Gastroesophageal sphincter (tissue), 4 donors: ENCODE results near the gene FMR1NB. TPM values are rescaled to one million over a fixed set of nuclear protein-coding genes. Genes with fewer than 3 reads are reported as not detected.

ENCODE experiments used
- ATAC-seq: fragments of 150-250 bp; one replicate; pipeline ENCODE4 v1.9.1; 2016; ENCODE audit warnings: mild to moderate bottlenecking, moderate library complexity
- H3K27ac ChIP-seq, 4 donors: fragments of 200-600 bp; sonication (generic) in 3 of 4; 1 replicate in 3 of 4; 2 replicates in 1 of 4; pipeline ENCODE4 v1.5.1; 2016 to 2019
- H3K27me3 ChIP-seq: fragments of 200-600 bp; sonication (generic); one replicate; pipeline ENCODE4 v1.5.1; 2019
- H3K36me3 ChIP-seq, 2 donors: fragments of 200-600 bp; sonication (generic); one replicate each; pipeline ENCODE4 v1.5.1; 2019; ENCODE audit warnings: control low read depth in 1 of 2
- H3K4me1 ChIP-seq, 3 donors: fragments of 200-600 bp; sonication (generic); 1 replicate in 2 of 3; 2 replicates in 1 of 3; pipeline ENCODE4 v1.5.1; 2016 to 2019; ENCODE audit warnings: control low read depth in 2 of 3
- H3K4me3 ChIP-seq, 2 donors: fragments of 200-600 bp; sonication (generic); one replicate each; pipeline ENCODE4 v1.5.1; 2019; ENCODE audit warnings: mild to moderate bottlenecking in 1 of 2, moderate library complexity in 1 of 2
- H3K9me3 ChIP-seq, 3 donors: fragments of 200-600 bp; sonication (generic); one replicate each; pipeline ENCODE4 v1.5.1; 2017 to 2019; ENCODE audit warnings: control low read depth in 2 of 3
- CTCF ChIP-seq, 4 experiments: fragments of 200-600 bp in 2 of 4; fragments of 450-650 bp in 2 of 4; sonication (generic) in 1 of 4; IDR thresholded peaks; one replicate each; pipeline ENCODE4 v1.5.1; 2017 to 2019; ENCODE audit warnings: antibody characterized with exemption in 4 of 4, mild to moderate bottlenecking in 2 of 4, moderate library complexity in 2 of 4
- EP300 ChIP-seq: sonication (generic); formaldehyde crosslinking; IDR thresholded peaks from one replicate; pipeline ENCODE4 v1.6.1; 2017; ENCODE audit warnings: antibody characterized with exemption, mild to moderate bottlenecking
- POLR2A ChIP-seq, 2 donors: fragments of 450-650 bp; IDR thresholded peaks; one replicate each; pipeline ENCODE4 v1.6.1; 2017; ENCODE audit warnings: antibody characterized with exemption in 2 of 2, mild to moderate bottlenecking in 2 of 2, moderate library complexity in 1 of 2
- POLR2AphosphoS5 ChIP-seq: sonication (generic); formaldehyde crosslinking; IDR thresholded peaks from one replicate; pipeline ENCODE4 v1.6.1; 2017; ENCODE audit warnings: antibody characterized with exemption
- WGBS, 2 donors: methylation state at CpG; one replicate each; pipeline ENCODE4 v1.1.5; 2018; ENCODE audit warnings: low coverage in 1 of 2; 5-methylcytosine and 5-hydroxymethylcytosine counted together
- total RNA-seq, 4 donors: library from RNA; depleted of rRNA; stranded (reverse); fragments of >200 nt; gene quantifications; one replicate each; pipeline ENCODE4 v1.1.0, GENCODE V29; 2016

The FMR1NB gene
- total RNA-seq, 4 donors from 2014 or later = not detected

DNA sequence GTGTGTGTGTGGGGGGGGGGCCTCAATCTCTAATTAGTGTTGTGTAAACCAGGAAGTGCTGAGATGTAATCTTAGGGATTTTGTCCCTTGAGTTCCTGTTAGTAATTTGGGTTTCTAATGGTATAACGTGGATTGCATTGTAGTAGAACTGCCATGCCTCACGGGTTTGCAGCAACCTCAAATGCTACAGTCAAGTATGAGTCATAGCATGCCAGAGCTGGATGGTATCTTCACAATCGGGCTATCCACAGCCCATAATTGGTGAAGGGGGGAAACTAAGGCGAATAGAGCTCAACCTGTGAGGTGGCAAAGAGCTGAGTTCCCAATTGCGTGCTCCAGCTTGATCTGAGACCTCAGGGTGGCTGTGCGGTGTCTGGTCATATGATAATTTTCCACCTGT, 2.2 kb upstream of the FMR1NB start:
- TF ChIP-seq POLR2AphosphoS5 = no peak
- TF ChIP-seq POLR2A (IDR thresholded peaks at IDR 0.05) = no peak
- no peak for TF ChIP-seq CTCF (IDR thresholded peaks at IDR 0.05)
- TF ChIP-seq EP300 = no peak

GRCh38 chrX:148020329-148020728, 39.2 kb downstream of the FMR1NB start:
- Histone ChIP-seq H3K27me3 (no peaks in the 10 kb centered on the region), H3K4me3 (no peak overlapping the region), H3K36me3 (no peaks in the 10 kb centered on the region), H3K27ac (no peak overlapping the region), H3K9me3 (no peaks in the 10 kb centered on the region), H3K4me1 (no peaks in the 10 kb centered on the region)
- no peak for ATAC-seq
- TF ChIP-seq CTCF (IDR thresholded peaks at IDR 0.05) = no peak
- TF ChIP-seq POLR2A (IDR thresholded peaks at IDR 0.05) = no peak
- TF ChIP-seq EP300 = no peak
- no peak for TF ChIP-seq POLR2AphosphoS5
- 57 to 90% methylated on average over 1 to 2 of the region's 2 CpGs for WGBS, 2 donors

More for the DNA sequence above, 2.2 kb upstream of the FMR1NB start:
- H3K9me3 ChIP-seq = no peaks in the 10 kb centered on the region
- no peak overlapping the region for H3K27ac ChIP-seq
- no peak overlapping the region for H3K4me3 ChIP-seq
- ATAC-seq = no peak
- no peaks in the 10 kb centered on the region for H3K4me1 ChIP-seq
- H3K36me3 ChIP-seq = no peaks in the 10 kb centered on the region
- 48 to 51% methylated on average over 2 to 6 of the region's 6 CpGs for WGBS, 2 donors
- H3K27me3 ChIP-seq = no peaks in the 10 kb centered on the region

DNA sequence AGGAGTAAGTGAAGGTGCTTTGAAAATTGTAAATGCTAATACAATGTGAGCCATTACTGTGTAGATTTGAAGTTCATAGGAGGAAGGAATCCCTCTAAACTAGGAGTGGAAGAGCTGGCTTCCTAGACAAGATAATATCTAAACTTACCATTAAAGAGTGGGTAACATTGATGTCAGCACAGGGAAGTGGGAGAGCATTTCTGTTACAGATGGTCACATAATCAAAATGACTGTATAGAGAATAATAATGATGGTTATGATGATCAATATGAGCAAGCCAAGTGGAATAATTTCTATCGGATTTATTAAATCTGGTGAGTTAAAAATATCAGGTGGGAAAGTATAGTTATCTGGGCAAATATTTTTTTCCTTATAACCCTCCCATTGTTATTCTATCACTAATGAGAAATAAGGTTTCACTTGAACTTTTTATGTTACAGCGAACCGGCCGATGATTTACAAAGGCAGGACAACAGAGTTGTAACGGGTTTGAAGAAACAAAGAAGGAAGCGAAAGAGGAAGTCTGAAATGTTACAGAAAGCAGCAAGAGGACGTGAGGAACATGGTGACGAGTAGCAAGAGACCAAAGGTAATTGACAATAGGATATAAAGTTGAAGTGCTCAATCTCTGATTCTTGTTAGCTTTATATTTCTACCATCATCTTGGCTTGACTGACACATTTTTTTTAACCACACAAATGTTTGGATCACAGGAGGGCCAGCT, 43.5 kb downstream of the FMR1NB start:
- Histone ChIP-seq H3K4me3 (no peak overlapping the region), H3K36me3 (no peaks in the 10 kb centered on the region), H3K9me3 (no peaks in the 10 kb centered on the region), H3K27me3 (no peaks in the 10 kb centered on the region), H3K4me1 (no peaks in the 10 kb centered on the region), H3K27ac (no peak overlapping the region)
- 57 to 64% methylated on average over 5 to 7 of the region's 8 CpGs for WGBS, 2 donors
- no peak for TF ChIP-seq CTCF (IDR thresholded peaks at IDR 0.05)
- TF ChIP-seq POLR2AphosphoS5 = no peak
- TF ChIP-seq EP300 = no peak
- no peak for TF ChIP-seq POLR2A (IDR thresholded peaks at IDR 0.05)
- no peak for ATAC-seq

- no peak for TF ChIP-seq POLR2AphosphoS5
- no peak for TF ChIP-seq EP300
- no peak for TF ChIP-seq POLR2A (IDR thresholded peaks at IDR 0.05)
- no peak for TF ChIP-seq CTCF (IDR thresholded peaks at IDR 0.05)
- no peak for ATAC-seq
- 57 to 60% methylated on average over 1 to 2 of the region's 2 CpGs for WGBS, 2 donors
- H3K9me3 ChIP-seq = no peaks in the 10 kb centered on the region
- H3K36me3 ChIP-seq = no peaks in the 10 kb centered on the region
- no peak overlapping the region for H3K27ac ChIP-seq
- no peak overlapping the region for H3K4me3 ChIP-seq
- no peaks in the 10 kb centered on the region for H3K4me1 ChIP-seq
- no peaks in the 10 kb centered on the region for H3K27me3 ChIP-seq
These were observed 54.2 kb downstream of the FMR1NB start for GRCh38 chrX:148035380-148035779.

DNA sequence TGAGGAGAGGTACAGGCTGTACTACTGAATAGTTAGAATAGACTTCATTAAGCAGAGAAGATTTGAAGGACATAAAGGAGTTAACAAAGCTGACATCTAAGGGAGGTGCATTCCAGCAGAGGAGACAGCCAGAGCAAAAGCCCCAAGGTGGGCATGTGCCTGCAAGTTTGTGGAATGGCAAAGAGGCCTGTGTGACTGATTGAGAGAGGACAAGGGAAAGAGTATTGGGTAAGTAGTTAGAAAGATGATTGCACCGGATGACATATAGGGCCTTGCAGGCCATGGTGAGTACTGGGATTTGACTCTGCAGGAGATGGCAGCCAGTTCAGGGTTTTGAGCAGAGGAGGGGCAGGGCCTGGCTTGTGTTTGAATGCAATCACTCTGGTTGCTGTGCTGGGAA, 55.9 kb downstream of the FMR1NB start:
- 88 to 100% methylated on average over 1 of the region's 1 CpG for WGBS, 2 donors
- H3K4me3 ChIP-seq = no peak overlapping the region
- no peak for ATAC-seq
- H3K27me3 ChIP-seq = no peaks in the 10 kb centered on the region
- no peaks in the 10 kb centered on the region for H3K4me1 ChIP-seq
- H3K36me3 ChIP-seq = no peaks in the 10 kb centered on the region
- no peak overlapping the region for H3K27ac ChIP-seq
- no peaks in the 10 kb centered on the region for H3K9me3 ChIP-seq
- TF ChIP-seq CTCF (IDR thresholded peaks at IDR 0.05) (no peak), POLR2AphosphoS5 (no peak), EP300 (no peak), POLR2A (IDR thresholded peaks at IDR 0.05) (no peak)
